Mesothelial cell of epicardium (in vitro differentiated cells): ENCODE data around the gene GNAT1. TPM values are rescaled to one million over a fixed set of nuclear protein-coding genes. Genes with fewer than 3 reads are reported as not detected.

Experiments
- DNase-seq, 2 experiments: peaks; one replicate each; pipeline ENCODE4 v3.0.0; 2021; ENCODE audit warnings: low spot score in 2 of 2; ENCODE audit not compliant: unreplicated experiment in 2 of 2
- H3K27ac Mint-ChIP-seq: 2 replicates; pipeline ENCODE4 v1.8.0; 2021; ENCODE audit warnings: mixed read lengths
- H3K27me3 Mint-ChIP-seq: 2 replicates; pipeline ENCODE4 v1.8.0; 2021; ENCODE audit warnings: low read depth, mixed read lengths
- H3K36me3 Mint-ChIP-seq: 2 replicates; pipeline ENCODE4 v1.8.0; 2021; ENCODE audit warnings: mixed read lengths
- H3K4me1 Mint-ChIP-seq: 2 replicates; pipeline ENCODE4 v1.8.0; 2021; ENCODE audit warnings: mixed read lengths
- H3K4me3 Mint-ChIP-seq: 2 replicates; pipeline ENCODE4 v1.8.0; 2021; ENCODE audit warnings: mild to moderate bottlenecking, moderate library complexity, mixed read lengths
- H3K9me3 Mint-ChIP-seq: 2 replicates; pipeline ENCODE4 v1.8.0; 2021; ENCODE audit warnings: mixed read lengths
- CTCF ChIP-seq: fragments of 200-600 bp; sonication (generic); IDR thresholded peaks from one replicate; pipeline ENCODE4 v1.5.0; 2021; ENCODE audit warnings: antibody characterized with exemption; ENCODE audit not compliant: unreplicated experiment
- total RNA-seq: library from RNA; stranded (reverse); gene quantifications from 3 replicates; pipeline ENCODE4 v1.2.1, GENCODE V29; 2021

The GNAT1 gene
- total RNA-seq, 1 donor from 2014 or later = 0.98 TPM

- peak overlapping the region; percentile 63 for H3K4me3 Mint-ChIP-seq
- no peak for DNase-seq
- no peak overlapping the region for H3K27ac Mint-ChIP-seq
- peaks cover 41% of the 10 kb centered on the region for H3K27me3 Mint-ChIP-seq
- no peaks in the 10 kb centered on the region for H3K9me3 Mint-ChIP-seq
- peaks cover 1% of the 10 kb centered on the region for H3K4me1 Mint-ChIP-seq
- H3K36me3 Mint-ChIP-seq = no peaks in the 10 kb centered on the region
- no peak for TF ChIP-seq CTCF
Observed at GRCh38 chr3:50205413-50206276, 14.2 kb downstream of the GNAT1 start.

DNA sequence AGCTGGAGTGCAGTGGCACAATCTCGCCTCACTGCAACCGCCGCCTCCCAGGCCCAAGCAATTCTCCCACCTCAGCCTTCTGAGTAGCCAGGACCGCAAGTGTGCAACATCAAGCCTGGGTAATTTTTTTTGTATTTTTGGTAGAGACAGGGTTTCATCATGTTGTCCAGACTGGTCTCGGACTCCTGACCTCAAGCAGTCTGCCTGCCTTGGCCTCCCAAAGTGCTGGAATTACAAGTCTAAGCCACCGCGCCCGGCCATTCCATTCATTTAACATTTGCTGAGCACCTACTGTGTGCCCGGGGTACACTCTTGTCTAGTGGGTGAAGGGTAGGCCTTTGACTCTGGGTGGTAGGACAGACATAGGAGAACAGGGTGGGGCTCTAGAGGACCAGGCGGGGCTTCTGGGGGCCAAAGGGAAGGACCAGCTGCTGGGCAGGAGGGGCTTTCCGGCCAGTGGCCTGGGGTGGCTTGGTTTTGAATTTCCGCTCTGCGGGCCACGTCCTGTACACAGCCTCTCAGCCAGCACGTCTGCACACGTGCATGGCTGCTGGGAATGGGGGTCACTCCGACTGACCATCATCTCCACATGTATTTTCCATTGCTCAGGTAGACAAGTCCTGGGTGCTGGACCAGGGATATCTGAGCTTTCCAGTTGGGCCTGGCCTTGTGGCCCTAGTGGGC lies 16.1 kb downstream of the GNAT1 start:
- Mint-ChIP-seq H3K36me3 (no peaks in the 10 kb centered on the region), H3K9me3 (no peaks in the 10 kb centered on the region), H3K27ac (no peak overlapping the region), H3K4me1 (peaks cover 1% of the 10 kb centered on the region), H3K4me3 (no peak overlapping the region), H3K27me3 (peaks cover 41% of the 10 kb centered on the region)
- no peak for DNase-seq
- no peak for TF ChIP-seq CTCF

- no peak for DNase-seq
- no peak overlapping the region for H3K27ac Mint-ChIP-seq
- no peaks in the 10 kb centered on the region for H3K9me3 Mint-ChIP-seq
- peaks cover 1% of the 10 kb centered on the region for H3K4me1 Mint-ChIP-seq
- H3K27me3 Mint-ChIP-seq = peaks cover 33% of the 10 kb centered on the region
- no peak overlapping the region for H3K4me3 Mint-ChIP-seq
- H3K36me3 Mint-ChIP-seq = no peaks in the 10 kb centered on the region
- no peak for TF ChIP-seq CTCF
Observed at GRCh38 chr3:50208677-50209344, 17.4 kb downstream of the GNAT1 start.

DNA sequence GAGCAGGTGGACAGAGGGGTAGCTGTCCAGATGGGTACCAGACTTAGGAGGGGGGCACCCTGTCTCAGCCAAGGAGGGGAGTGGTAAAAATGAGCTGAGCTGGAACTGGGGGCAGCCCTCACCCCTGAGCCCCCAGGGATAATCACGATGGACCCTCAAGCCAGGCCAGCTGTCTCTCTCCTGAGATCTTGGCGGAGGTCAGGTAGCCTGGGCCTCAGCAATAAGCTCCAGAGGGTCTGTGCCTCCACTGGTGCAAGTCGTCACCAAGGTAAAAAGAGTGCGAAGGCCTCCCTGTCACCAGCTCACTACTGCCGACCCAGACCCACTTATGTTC lies 18.7 kb downstream of the GNAT1 start:
- Mint-ChIP-seq H3K9me3 (no peaks in the 10 kb centered on the region), H3K27ac (no peak overlapping the region), H3K36me3 (no peaks in the 10 kb centered on the region)

More for the DNA sequence above, 18.7 kb downstream of the GNAT1 start:
- no peak for DNase-seq
- no peak overlapping the region for H3K4me3 Mint-ChIP-seq
- H3K4me1 Mint-ChIP-seq = peaks cover under 1% of the 10 kb centered on the region
- no peak for TF ChIP-seq CTCF
- H3K27me3 Mint-ChIP-seq = peaks cover 25% of the 10 kb centered on the region
